Liver (tissue), 3 donors: ENCODE data around the gene SYT13.

Experiments used
- CTCF ChIP-seq: fragments of 150-350 bp; IDR thresholded peaks from 2 replicates; pipeline ENCODE4 v1.5.1; 2017; ENCODE audit warnings: improper control_type of control experiment, low read depth, low read length; ENCODE audit not compliant: missing input control
- RAD21 ChIP-seq, 2 donors: IDR thresholded peaks; 2 replicates each; pipeline ENCODE4 v1.6.1; 2016; ENCODE audit warnings: antibody characterized with exemption in 2 of 2, mild to moderate bottlenecking in 2 of 2
- TAF1 ChIP-seq: conservative IDR thresholded peaks from 2 replicates; pipeline ENCODE4 v1.6.1; 2016; ENCODE audit warnings: antibody characterized with exemption, mild to moderate bottlenecking
- donor health status: healthy.
- donor health status: healthy.

GRCh38 chr11:45213316-45213665 lies 72.8 kb downstream of the SYT13 start:
- TF ChIP-seq CTCF (no peak), TAF1 (no peak), RAD21 (IDR thresholded peaks at IDR 0.05) (no peak)
